ENCODE results near the gene GNG11.

- no peak for TF ChIP-seq SPI1 (IDR thresholded peaks at IDR 0.05; ENCODE audit: borderline replicate concordance, insufficient read depth, low read depth, low read length)
- TF ChIP-seq CTCF (IDR thresholded peaks at IDR 0.05 in 2 of 3, conservative IDR thresholded peaks at IDR 0.05 in 1 of 3; ENCODE audit: control insufficient read depth in 2 of 3, extremely low read depth in 1 of 3, insufficient read depth in 1 of 3, low read depth in 3 of 3, low read length in 3 of 3) = no peak
- no peak for TF ChIP-seq POLR2AphosphoS5 (IDR thresholded peaks at IDR 0.05; ENCODE audit: low read length)
- TF ChIP-seq ATF2 (IDR thresholded peaks at IDR 0.05; ENCODE audit: low read length) = no peak
- no peak for TF ChIP-seq SMC3 (IDR thresholded peaks at IDR 0.05; ENCODE audit: borderline replicate concordance, low read length)
- no peak for TF ChIP-seq ASH2L (IDR thresholded peaks at IDR 0.05; ENCODE audit: borderline replicate concordance, low read depth)
- no peak for TF ChIP-seq EZH2 (IDR thresholded peaks at IDR 0.05; ENCODE audit: borderline replicate concordance, control insufficient read depth, low read depth, low read length)
- TF ChIP-seq SRF (IDR thresholded peaks at IDR 0.05; ENCODE audit: low read depth in 2 of 2, low read length in 2 of 2) = no peak
- no peak for TF ChIP-seq GABPA (IDR thresholded peaks at IDR 0.05; ENCODE audit: low read depth)
- TF ChIP-seq PBX3 (IDR thresholded peaks at IDR 0.05; ENCODE audit: insufficient replicate concordance, low read depth, low read length) = no peak
- TF ChIP-seq TAF1 (IDR thresholded peaks at IDR 0.05; ENCODE audit: borderline replicate concordance, low read depth, low read length) = no peak
- no peak for TF ChIP-seq MEF2A (IDR thresholded peaks at IDR 0.05; ENCODE audit: insufficient read depth, low read depth, low read length)
- TF ChIP-seq YY1 (IDR thresholded peaks at IDR 0.05; ENCODE audit: low read depth, low read length) = no peak
- no peak for TF ChIP-seq POLR2A (IDR thresholded peaks at IDR 0.05; ENCODE audit: low read depth, low read length)
Measured at GRCh38 chr7:93882468-93882867, 39.1 kb upstream of the GNG11 start.

Measured in GM12878 (cell line).